Mucosa of descending colon (tissue), 3 donors: ENCODE results near the gene TNNI3K. TPM values are rescaled to one million over a fixed set of nuclear protein-coding genes. Genes with fewer than 3 reads are reported as not detected.

Source experiments
- ATAC-seq: fragments of 200-7000 bp; cut with Tn5 transposase; one replicate; pipeline ENCODE4 v1.9.1; 2020; ENCODE audit warnings: mild to moderate bottlenecking, moderate library complexity
- DNase-seq, 3 donors: peaks; one replicate each; pipeline ENCODE4 v3.0.0-alpha.2; 2020
- H3K36me3 ChIP-seq: fragments of 200-600 bp; one replicate; pipeline ENCODE4 v1.8.0; 2021; ENCODE audit warnings: low read depth, mild to moderate bottlenecking
- H3K4me1 ChIP-seq: fragments of 200-600 bp; one replicate; pipeline ENCODE4 v1.8.0; 2021; ENCODE audit warnings: low read depth, mild to moderate bottlenecking
- H3K4me3 ChIP-seq: fragments of 200-600 bp; one replicate; pipeline ENCODE4 v1.8.0; 2021; ENCODE audit warnings: mild to moderate bottlenecking
- H3K9me3 ChIP-seq: fragments of 200-600 bp; one replicate; pipeline ENCODE4 v1.8.0; 2021; ENCODE audit warnings: mild to moderate bottlenecking
- CTCF ChIP-seq: fragments of 200-600 bp; IDR thresholded peaks from one replicate; pipeline ENCODE4 v1.8.0; 2022; ENCODE audit warnings: antibody characterized with exemption, mild to moderate bottlenecking
- intact Hi-C, 2 donors: fragments of 100-400 bp; cut with DNase I in 1 of 2; cut with micrococcal nuclease in 1 of 2; formaldehyde crosslinking; loops; one replicate each; pipeline versions ENCODE4 v1.11.0 to v1.11.1; 2022; cut with DNase I, micrococcal nuclease
- total RNA-seq, 3 donors: library from RNA; stranded (reverse); fragmentation: NEBNext Ultra II Directional in 2 of 3; extraction: Animal tissue kit (Norgen Biotek cat#: 25700) in 2 of 3; gene quantifications; one replicate each; pipeline versions ENCODE4 v1.2.1 to v1.2.4, GENCODE V29; 2021 to 2023
- donor health status: DM: no; HTN: no; CAD: no; lungs with moderate emphysema.
- donor health status: DM: no; HTN: no; CAD: no.
- donor health status: DM: no; HTN: yes; CAD: no.

The TNNI3K gene
- total RNA-seq, 3 donors from 2014 or later, result 0.72 to 1.1 (median 1.1) TPM

DNA sequence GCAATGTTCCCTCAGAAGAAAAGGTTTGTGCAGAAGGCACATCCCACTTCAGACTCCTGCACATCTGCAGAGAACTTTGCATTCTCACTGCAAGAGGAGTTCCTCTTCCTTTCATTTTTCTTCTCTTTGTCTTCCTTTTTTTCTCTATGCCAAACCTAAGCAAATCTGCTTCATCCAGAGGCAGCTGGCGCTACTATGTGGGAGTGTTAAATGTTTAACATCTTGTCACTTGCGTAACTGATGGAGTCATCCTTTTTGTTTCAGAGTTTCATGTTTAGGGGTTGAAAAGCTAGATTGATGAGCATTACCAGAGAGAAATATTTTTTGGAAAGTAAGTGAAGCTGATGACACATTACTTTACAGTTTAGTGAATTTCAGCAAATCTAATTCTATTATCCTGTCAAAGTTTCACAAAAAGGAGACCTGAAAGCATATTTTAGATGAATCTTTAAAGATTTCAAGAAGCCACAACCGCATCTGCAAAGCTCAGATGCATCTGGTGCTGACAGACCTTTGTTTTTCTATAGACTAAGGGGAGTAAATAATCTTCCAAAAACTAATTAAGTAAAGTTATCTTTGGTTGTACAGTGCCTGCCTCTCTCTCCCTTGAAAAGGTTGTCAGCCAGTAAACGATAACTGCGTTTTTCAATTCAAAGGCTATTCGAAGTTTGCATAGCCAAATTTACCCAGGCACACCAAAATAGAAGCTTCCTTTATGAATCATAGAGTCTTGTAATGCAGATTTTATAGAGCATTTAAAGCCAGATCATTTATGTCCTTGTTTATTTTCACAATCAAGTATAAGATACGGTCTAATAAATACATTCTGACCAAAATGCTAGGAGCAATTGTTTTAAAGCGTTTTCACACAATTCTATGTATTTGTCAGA, 278.5 kb downstream of the TNNI3K start:
- no peak for ATAC-seq
- no peaks in the 10 kb centered on the region for H3K9me3 ChIP-seq
- no peak overlapping the region for H3K4me3 ChIP-seq
- no peak for DNase-seq
- no peaks in the 10 kb centered on the region for H3K4me1 ChIP-seq
- no peaks in the 10 kb centered on the region for H3K36me3 ChIP-seq
- no peak for TF ChIP-seq CTCF
- intact Hi-C loops, result no loop called here

DNA sequence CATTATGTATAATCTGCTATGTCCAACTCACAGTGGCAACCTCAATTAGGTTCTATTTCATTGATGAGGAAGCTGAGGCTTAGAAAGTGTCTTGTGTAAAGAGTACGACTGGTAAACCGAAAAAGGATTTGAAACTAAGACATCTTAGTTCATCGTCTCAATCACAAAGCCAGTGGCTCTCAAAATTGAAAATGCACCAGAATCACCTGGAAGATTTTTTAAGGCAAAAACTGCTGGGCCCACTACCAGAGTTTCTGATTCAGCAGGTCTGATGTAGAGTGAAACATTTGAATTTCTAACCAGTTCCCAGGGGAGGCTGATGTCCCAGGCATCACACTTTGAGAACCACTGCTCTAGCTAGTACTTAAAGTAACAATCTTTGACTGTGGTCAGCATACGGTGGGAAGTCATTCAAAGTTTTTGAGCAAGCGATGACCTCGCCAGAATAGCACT, 282.4 kb downstream of the TNNI3K start:
- ATAC-seq, result no peak
- TF ChIP-seq CTCF, result no peak
- H3K4me1 ChIP-seq, result no peaks in the 10 kb centered on the region
- H3K4me3 ChIP-seq, result no peak overlapping the region
- intact Hi-C loops, result no loop called here
- no peaks in the 10 kb centered on the region for H3K36me3 ChIP-seq
- DNase-seq, result no peak
- H3K9me3 ChIP-seq, result no peaks in the 10 kb centered on the region

DNA sequence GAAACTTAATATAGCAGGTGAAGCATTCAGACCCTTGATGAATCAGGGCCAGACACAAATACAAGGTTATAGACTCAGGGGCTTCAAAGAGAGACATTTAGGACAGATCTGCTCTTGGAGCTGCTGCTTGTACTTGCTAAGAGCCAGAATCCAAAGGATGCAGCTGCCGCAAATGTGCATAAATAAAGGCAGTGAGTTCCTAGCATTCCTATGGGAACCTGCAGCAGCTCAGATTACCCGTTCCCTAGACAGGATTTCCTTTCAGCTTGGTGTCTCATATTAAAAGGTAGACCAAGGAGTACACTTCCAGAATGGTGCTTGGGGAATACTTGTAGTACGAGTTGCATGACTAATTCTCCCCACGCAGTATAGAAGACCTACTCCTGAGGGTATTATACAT, 287.0 kb downstream of the TNNI3K start:
- Histone ChIP-seq H3K4me3 (no peak overlapping the region), H3K9me3 (no peaks in the 10 kb centered on the region), H3K4me1 (no peaks in the 10 kb centered on the region), H3K36me3 (no peaks in the 10 kb centered on the region)
- no peak for DNase-seq
- intact Hi-C loops, result no loop called here
- TF ChIP-seq CTCF, result no peak
- ATAC-seq, result no peak

DNA sequence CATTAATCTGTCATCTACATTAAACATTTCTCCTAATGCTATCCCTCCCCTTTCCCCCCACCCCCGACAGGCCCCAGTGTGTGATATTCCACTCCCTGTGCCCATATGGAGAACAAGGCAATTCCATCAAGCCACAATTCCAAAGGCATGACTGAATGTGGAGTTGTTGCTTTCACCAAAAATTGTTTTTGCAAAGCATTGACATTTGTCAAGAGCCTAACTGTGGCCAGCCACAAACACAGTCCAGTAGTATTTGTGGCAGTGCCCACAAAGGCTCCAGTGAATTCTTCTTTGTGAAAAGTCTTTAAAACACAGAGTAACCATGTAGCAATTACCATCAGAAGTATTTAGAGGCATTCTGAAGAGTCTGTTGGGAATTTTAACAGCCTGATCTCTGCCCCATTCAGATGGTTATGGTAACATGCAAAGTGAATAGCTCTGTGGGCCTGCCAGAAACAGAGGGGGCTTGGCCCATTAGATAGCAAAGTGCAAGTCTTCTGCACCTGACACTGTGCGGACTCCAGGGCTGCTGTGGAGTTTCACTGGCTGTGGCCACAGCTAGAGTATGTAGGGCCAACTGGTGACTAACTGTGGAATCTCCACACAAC, 288.8 kb downstream of the TNNI3K start:
- H3K36me3 ChIP-seq, result no peaks in the 10 kb centered on the region
- H3K9me3 ChIP-seq, result no peaks in the 10 kb centered on the region
- DNase-seq (no peak), ATAC-seq (no peak)
- intact Hi-C loops, result no loop called here
- TF ChIP-seq CTCF, result no peak
- no peaks in the 10 kb centered on the region for H3K4me1 ChIP-seq
- H3K4me3 ChIP-seq, result no peak overlapping the region

DNA sequence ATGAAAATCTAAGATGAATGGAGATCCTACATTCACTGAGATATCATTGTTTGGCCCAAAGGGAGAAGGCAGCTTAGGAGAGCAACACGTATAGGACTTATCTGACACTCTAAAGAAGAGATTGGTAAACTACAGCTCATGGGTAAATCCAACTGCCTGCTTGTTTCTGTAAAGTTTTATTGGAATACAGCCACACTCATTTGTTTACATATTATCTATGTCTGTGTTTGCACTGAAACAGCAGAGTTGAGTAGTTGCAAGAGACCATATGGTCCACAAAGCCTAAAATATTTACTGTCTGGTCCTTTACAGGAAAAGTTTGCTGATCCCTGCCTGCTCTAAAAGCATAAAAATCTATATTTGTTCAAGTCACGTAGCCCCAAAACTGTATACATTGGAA, 291.5 kb downstream of the TNNI3K start:
- intact Hi-C loops, result no loop called here
- ATAC-seq, result peak; percentile 19

More for the DNA sequence above, 291.5 kb downstream of the TNNI3K start:
- Histone ChIP-seq H3K36me3 (no peaks in the 10 kb centered on the region), H3K4me3 (no peak overlapping the region), H3K4me1 (no peaks in the 10 kb centered on the region), H3K9me3 (no peaks in the 10 kb centered on the region)
- DNase-seq, result no peak
- TF ChIP-seq CTCF, result no peak
